Hepatocyte (in vitro differentiated cells): ENCODE results near the gene RASIP1. TPM values are rescaled to one million over a fixed set of nuclear protein-coding genes. Genes with fewer than 3 reads are reported as not detected.

ENCODE experiments used
- DNase-seq: peaks from one replicate; pipeline ENCODE4 v3.0.0-alpha.2; 2016; ENCODE audit warnings: low spot score
- H2AFZ ChIP-seq: fragments of 200-600 bp; sonication (generic); 2 replicates; pipeline ENCODE4 v1.6.0; 2016; ENCODE audit warnings: antibody characterized with exemption, mild to moderate bottlenecking
- H3K27ac ChIP-seq: fragments of 200-600 bp; sonication (generic); 2 replicates; pipeline ENCODE4 v1.5.1; 2016; ENCODE audit warnings: mild to moderate bottlenecking
- H3K27me3 ChIP-seq: fragments of 200-600 bp; sonication (generic); 2 replicates; pipeline ENCODE4 v1.6.1; 2016
- H3K36me3 ChIP-seq: fragments of 200-600 bp; sonication (generic); replicated peaks from 2 replicates; pipeline ENCODE4 v1.5.1; 2016; ENCODE audit warnings: low read depth; ENCODE audit not compliant: insufficient read depth
- H3K4me1 ChIP-seq: fragments of 200-600 bp; sonication (generic); 2 replicates; pipeline ENCODE4 v1.5.1; 2016; ENCODE audit warnings: mild to moderate bottlenecking, moderate library complexity; ENCODE audit not compliant: insufficient read depth
- H3K4me2 ChIP-seq: fragments of 200-600 bp; sonication (generic); 2 replicates; pipeline ENCODE4 v1.6.0; 2016
- H3K4me3 ChIP-seq: fragments of 200-600 bp; sonication (generic); 2 replicates; pipeline ENCODE4 v1.5.1; 2016; ENCODE audit warnings: mild to moderate bottlenecking
- H3K79me2 ChIP-seq: fragments of 200-600 bp; sonication (generic); 2 replicates; pipeline ENCODE4 v1.6.0; 2017; ENCODE audit warnings: mild to moderate bottlenecking
- H3K9me2 ChIP-seq: fragments of 200-600 bp; sonication (generic); replicated peaks from 2 replicates; pipeline ENCODE4 v1.6.0; 2017; ENCODE audit warnings: mild to moderate bottlenecking; ENCODE audit not compliant: insufficient read depth
- H3K9me3 ChIP-seq: fragments of 200-600 bp; sonication (generic); 2 replicates; pipeline ENCODE4 v1.5.1; 2016; ENCODE audit warnings: low read depth, mild to moderate bottlenecking
- H4K20me1 ChIP-seq: fragments of 200-600 bp; sonication (generic); 2 replicates; pipeline ENCODE4 v1.6.0; 2016; ENCODE audit warnings: mild to moderate bottlenecking; ENCODE audit not compliant: insufficient read depth, poor library complexity, severe bottlenecking
- CTCF ChIP-seq: fragments of 200-600 bp; sonication (generic); IDR thresholded peaks from 2 replicates; pipeline ENCODE4 v1.5.1; 2016; ENCODE audit warnings: antibody characterized with exemption, mild to moderate bottlenecking; ENCODE audit not compliant: poor library complexity
- EZH2 ChIP-seq: fragments of 200-600 bp; sonication (generic); IDR thresholded peaks from 2 replicates; pipeline ENCODE4 v1.6.1; 2016; ENCODE audit warnings: antibody characterized with exemption, mild to moderate bottlenecking, borderline replicate concordance
- EZH2phosphoT487 ChIP-seq: fragments of 200-600 bp; sonication (generic); IDR thresholded peaks from one replicate; pipeline ENCODE4 v1.6.1; 2018; ENCODE audit warnings: antibody characterized with exemption, mild to moderate bottlenecking, low read depth, moderate library complexity; ENCODE audit not compliant: unreplicated experiment, severe bottlenecking
- WGBS: methylation state at CpG from one replicate; pipeline ENCODE4 v1.1.6; 2016; ENCODE audit warnings: low lambda C conversion rate; ENCODE audit errors: missing lambda C conversion rate; 5-methylcytosine and 5-hydroxymethylcytosine counted together
- polyA plus RNA-seq: library from polyadenylated mRNA; unstranded; fragments of >200 nt; fragmentation: Nextera tagmentation; extraction: Ambion mirVana; gene quantifications from 2 replicates; pipeline ENCODE4 v1.2.1, GENCODE V29; 2016
- total RNA-seq: library from RNA; depleted of rRNA; stranded (reverse); fragments of >200 nt; gene quantifications from 2 replicates; pipeline ENCODE4 v1.2.3, GENCODE V29; 2014

The RASIP1 gene
- total and polyA plus RNA-seq, 2 experiments from 2014 or later = 1.1 to 1.9 TPM

GRCh38 chr19:48737360-48737998 is 2.9 kb downstream of the RASIP1 start:
- H4K20me1 ChIP-seq = no peaks in the 10 kb centered on the region
- H2AFZ ChIP-seq = no peak overlapping the region
- H3K79me2 ChIP-seq = no peaks in the 10 kb centered on the region
- H3K9me3 ChIP-seq = no peaks in the 10 kb centered on the region
- H3K36me3 ChIP-seq = no peaks in the 10 kb centered on the region
- no peak overlapping the region for H3K4me2 ChIP-seq
- H3K27ac ChIP-seq = no peak overlapping the region
- TF ChIP-seq CTCF = no peak
- TF ChIP-seq EZH2 = no peak
- no peak for TF ChIP-seq EZH2phosphoT487
- no peak for DNase-seq
- H3K9me2 ChIP-seq = no peaks in the 10 kb centered on the region
- no peak overlapping the region for H3K4me3 ChIP-seq
- peaks cover 9% of the 10 kb centered on the region for H3K4me1 ChIP-seq
- peaks cover 10% of the 10 kb centered on the region for H3K27me3 ChIP-seq
- WGBS = 73% methylated on average over 22 of the region's 22 CpGs

DNA sequence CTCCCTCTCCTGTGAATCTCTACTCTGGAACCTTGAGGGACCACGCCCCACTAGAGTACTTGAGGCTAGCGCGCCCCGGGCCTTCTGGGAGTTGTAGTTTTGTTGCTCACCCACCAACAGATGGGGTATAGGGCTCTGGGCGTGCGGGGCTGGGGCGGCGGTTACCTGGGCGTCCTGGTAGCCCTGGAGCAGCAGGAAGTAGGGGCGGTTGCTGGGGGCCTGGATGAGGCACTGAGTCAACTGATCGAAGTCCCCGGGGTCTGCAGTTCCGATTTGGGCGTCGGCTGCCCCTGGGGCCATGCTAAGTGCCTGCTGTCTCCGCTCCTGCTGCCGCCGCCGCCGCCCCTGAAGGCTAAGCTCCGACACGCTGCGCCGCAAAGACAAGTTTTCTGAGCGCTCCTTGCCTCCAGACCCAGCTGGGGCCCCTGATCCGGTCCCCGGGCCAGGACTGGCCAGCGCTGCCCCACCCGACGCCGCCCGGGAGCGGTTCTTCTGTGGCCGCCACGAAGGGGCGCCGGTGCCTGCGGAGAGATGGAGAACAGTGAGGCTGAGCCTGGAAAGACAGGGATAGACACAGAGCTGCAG is 5.3 kb downstream of the RASIP1 start:
- H2AFZ ChIP-seq = peak overlapping the region; percentile 80
- H3K9me2 ChIP-seq = no peaks in the 10 kb centered on the region
- peak overlapping the region; percentile 68 for H3K27ac ChIP-seq
- H4K20me1 ChIP-seq = no peaks in the 10 kb centered on the region
- no peaks in the 10 kb centered on the region for H3K36me3 ChIP-seq
- H3K27me3 ChIP-seq = peaks cover 7% of the 10 kb centered on the region
- no peak for TF ChIP-seq EZH2
- no peak for TF ChIP-seq EZH2phosphoT487
- peak; percentile 22 for TF ChIP-seq CTCF
- no peaks in the 10 kb centered on the region for H3K79me2 ChIP-seq
- H3K9me3 ChIP-seq = no peaks in the 10 kb centered on the region
- WGBS = 3% methylated on average over 34 of the region's 38 CpGs
- peaks cover 9% of the 10 kb centered on the region for H3K4me1 ChIP-seq
- peak overlapping the region; percentile 18 for H3K4me3 ChIP-seq
- peak overlapping the region; percentile 92 for H3K4me2 ChIP-seq
- DNase-seq = peak; percentile 88

- WGBS = 94% methylated on average over 9 of the region's 9 CpGs
- H3K9me3 ChIP-seq = no peaks in the 10 kb centered on the region
These were observed 5.8 kb downstream of the RASIP1 start for GRCh38 chr19:48734625-48735024.

More at GRCh38 chr19:48734625-48735024, 5.8 kb downstream of the RASIP1 start:
- Histone ChIP-seq H3K36me3 (no peaks in the 10 kb centered on the region), H3K79me2 (no peaks in the 10 kb centered on the region), H4K20me1 (no peaks in the 10 kb centered on the region), H3K9me2 (no peaks in the 10 kb centered on the region), H3K4me1 (peaks cover 9% of the 10 kb centered on the region), H3K27ac (no peak overlapping the region), H3K4me2 (peak overlapping the region; percentile 92), H2AFZ (peak overlapping the region; percentile 80), H3K4me3 (peak overlapping the region; percentile 18), H3K27me3 (peaks cover 3% of the 10 kb centered on the region)
- TF ChIP-seq EZH2 (no peak), CTCF (no peak), EZH2phosphoT487 (no peak)
- no peak for DNase-seq
